K562 (cell line): ENCODE measurements around the gene ARMC2. TPM values are rescaled to one million over a fixed set of nuclear protein-coding genes. Genes with fewer than 3 reads are reported as not detected.
A peak's percentile ranks its signal among the peaks of the same experiment; 100 is the strongest.

Source experiments
- ATF1 ChIP-seq, 2 experiments: fragments of 450-650 bp in 1 of 2; IDR thresholded peaks; 2 replicates each; pipeline ENCODE4 v1.6.1; 2016; ENCODE audit warnings: missing compliant biosample characterization in 1 of 2, missing genetic modification characterization in 1 of 2
- FIP1L1 ChIP-seq: fragments of 200-400 bp; formaldehyde crosslinking; IDR thresholded peaks from 2 replicates; pipeline ENCODE4 v1.6.1; 2018; ENCODE audit warnings: mild to moderate bottlenecking, low read depth, low read length; ENCODE audit not compliant: poor library complexity, severe bottlenecking
- GABPB1 ChIP-seq: sonication (generic); formaldehyde crosslinking; IDR thresholded peaks from 2 replicates; pipeline ENCODE4 v1.8.0; 2022; ENCODE audit warnings: mild to moderate bottlenecking, missing genetic modification reagents
- KAT8 ChIP-seq: fragments of 450-650 bp; IDR thresholded peaks from 2 replicates; pipeline ENCODE4 v1.6.1; 2016; ENCODE audit warnings: low read depth, mild to moderate bottlenecking
- KLF1 ChIP-seq: fragments of 450-650 bp; IDR thresholded peaks from 2 replicates; pipeline ENCODE4 v1.6.1; 2016; ENCODE audit warnings: missing genetic modification characterization, missing compliant biosample characterization
- MAFK ChIP-seq: IDR thresholded peaks from 2 replicates; pipeline ENCODE4 v1.6.1; 2011; ENCODE audit warnings: low read length, improper control_type of control experiment
- MAZ ChIP-seq, 2 experiments: fragments of 450-650 bp in 1 of 2; sonication (generic) in 1 of 2; formaldehyde crosslinking; IDR thresholded peaks in 1 of 2; conservative IDR thresholded peaks in 1 of 2; 2 replicates each; pipeline versions ENCODE4 v1.4.0 to v1.5.0; 2020; ENCODE audit warnings: mild to moderate bottlenecking in 1 of 2, missing genetic modification reagents in 1 of 2
- NCOA6 ChIP-seq: fragments of 450-650 bp; IDR thresholded peaks from 2 replicates; pipeline ENCODE4 v1.6.1; 2017; ENCODE audit warnings: mild to moderate bottlenecking
- NFXL1 ChIP-seq: fragments of 450-650 bp; formaldehyde crosslinking; IDR thresholded peaks from 2 replicates; pipeline ENCODE4 v1.4.0; 2021; ENCODE audit warnings: mild to moderate bottlenecking
- POLR2B ChIP-seq: fragments of 450-650 bp; IDR thresholded peaks from 2 replicates; pipeline ENCODE4 v1.6.1; 2018; ENCODE audit warnings: low read depth; ENCODE audit not compliant: partially characterized antibody
- RB1 ChIP-seq: fragments of 450-650 bp; IDR thresholded peaks from 2 replicates; pipeline ENCODE4 v1.6.1; 2017; ENCODE audit warnings: low read depth, mild to moderate bottlenecking
- RBBP5 ChIP-seq: fragments of 200-600 bp; sonication (generic); IDR thresholded peaks from 2 replicates; pipeline ENCODE4 v1.6.1; 2012; ENCODE audit warnings: borderline replicate concordance, mild to moderate bottlenecking, low read length, control low read depth, inconsistent platforms; ENCODE audit not compliant: insufficient read depth, poor library complexity, severe bottlenecking
- SMC3 ChIP-seq: conservative IDR thresholded peaks from 2 replicates; pipeline ENCODE4 v1.6.1; 2011; ENCODE audit warnings: low read depth, low read length, improper control_type of control experiment; ENCODE audit not compliant: insufficient read depth
- ZFX ChIP-seq: sonication (generic); formaldehyde crosslinking; IDR thresholded peaks from 2 replicates; pipeline ENCODE4 v1.8.0; 2022; ENCODE audit warnings: mild to moderate bottlenecking, missing genetic modification reagents, moderate library complexity
- ZNF24 ChIP-seq: fragments of 450-650 bp; IDR thresholded peaks from 2 replicates; pipeline ENCODE4 v1.6.1; 2016
- polyA plus RNA-seq, 8 experiments: library from polyadenylated mRNA; depleted of rRNA in 4 of 8; stranded (reverse) in 5 of 8; unstranded in 3 of 8; fragments of >200 nt; fragmentation: Nextera tagmentation in 2 of 8; fragmentation: Illumina TruSeq in 1 of 8; extraction: Ambion mirVana in 2 of 8; extraction: Trizol in 1 of 8; gene quantifications; 2 replicates each; pipeline versions ENCODE4 v1.2.1 to v1.2.3, GENCODE V29; 2011 to 2014; ENCODE audit warnings: inconsistent platforms in 1 of 8, missing spikeins in 1 of 8
- total RNA-seq, 7 experiments: library from RNA; depleted of rRNA in 6 of 7; stranded (reverse); fragments of >200 nt in 6 of 7; fragmentation: Illumina TruSeq in 2 of 7; extraction: Trizol in 2 of 7; gene quantifications; 2 replicates each; pipeline versions ENCODE4 v1.2.1 to v1.2.3, GENCODE V29; 2011 to 2021; ENCODE audit warnings: low replicate concordance in 1 of 7
- TF ChIP-seq, protein P1 (sequence below): fragments of 450-650 bp; IDR thresholded peaks from 2 replicates; pipeline ENCODE4 v1.6.1; 2016
- TF ChIP-seq, protein P2 (sequence below): sonication (generic); formaldehyde crosslinking; IDR thresholded peaks from 2 replicates; pipeline ENCODE4 v1.8.0; 2023; ENCODE audit warnings: mild to moderate bottlenecking, missing genetic modification reagents
- TF ChIP-seq, protein P3 (sequence below): sonication (generic); formaldehyde crosslinking; IDR thresholded peaks from 2 replicates; pipeline ENCODE4 v1.8.0; 2022; ENCODE audit warnings: mild to moderate bottlenecking, missing genetic modification reagents
- TF ChIP-seq, protein P4 (sequence below): sonication (generic); IDR thresholded peaks from 2 replicates; pipeline ENCODE4 v1.6.1; 2016

Gene ARMC2
- total and polyA plus RNA-seq, 9 of the 15 experiments (the other 6 are each of a cell fraction or from before 2014, with no cell fraction given) = 0.14 to 3.0 (median 0.82) TPM

DNA sequence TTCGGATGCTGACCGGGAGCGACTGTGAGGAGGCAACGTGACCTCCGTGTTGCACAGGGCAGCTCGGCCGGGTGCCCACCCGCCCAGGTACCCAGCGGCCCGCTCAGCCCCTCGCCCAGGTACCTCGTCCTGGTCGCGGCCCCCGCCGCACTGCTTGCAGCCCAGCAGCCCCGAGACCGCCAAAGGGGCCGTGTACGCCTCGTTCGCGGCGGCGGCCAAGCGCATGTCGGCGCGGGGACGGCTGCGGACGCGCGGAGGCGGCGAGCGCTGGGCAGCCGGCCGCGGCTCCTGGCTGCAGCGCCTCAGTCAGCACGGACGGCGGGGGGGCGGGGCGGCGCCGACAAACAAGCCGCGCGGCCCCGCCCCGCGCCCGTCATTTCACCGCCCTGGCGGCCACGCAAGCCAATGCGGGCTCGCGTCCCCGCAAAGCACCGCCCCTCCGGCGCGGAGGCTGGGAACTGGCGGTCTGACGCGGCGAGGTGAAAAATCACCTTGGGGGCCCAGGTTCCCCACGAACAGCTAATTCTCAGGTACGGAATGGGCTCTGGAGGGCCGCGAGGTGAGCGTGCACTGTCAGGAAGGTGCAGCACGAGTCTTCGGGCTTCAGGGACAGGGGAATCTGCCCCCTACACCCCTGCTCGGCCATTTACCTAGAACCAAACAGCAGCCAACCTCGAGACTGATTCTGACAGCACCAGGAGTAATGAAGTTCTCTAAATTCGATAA, 161.2 kb downstream of the ARMC2 start (continued):
- TF ChIP-seq GABPB1 (CRISPR knock-in tag) (peak; percentile 71), RBBP5 (peak; percentile 78), ATF1 (CRISPR knock-in tag; IDR thresholded peaks at IDR 0.05) (no peak), ATF1 (tag; IDR thresholded peaks at IDR 0.05) (peak; percentile 75), KLF1 (tag) (no peak), NFXL1 (CRISPR knock-in tag) (no peak), MAZ (CRISPR knock-in tag; conservative IDR thresholded peaks at IDR 0.05 in 1 of 2, IDR thresholded peaks at IDR 0.05 in 1 of 2) (peak; percentile 48 to 59), NCOA6 (peak; percentile 59), ZFX (CRISPR knock-in tag) (peak; percentile 86), SMC3 (no peak), KAT8 (no peak), POLR2B (peak; percentile 58), RB1 (peak; percentile 78), FIP1L1 (peak; percentile 55), ZNF24 (no peak; the same call in 1 of the 2 replicates), MAFK (no peak)
- TF ChIP-seq, protein P1, sequence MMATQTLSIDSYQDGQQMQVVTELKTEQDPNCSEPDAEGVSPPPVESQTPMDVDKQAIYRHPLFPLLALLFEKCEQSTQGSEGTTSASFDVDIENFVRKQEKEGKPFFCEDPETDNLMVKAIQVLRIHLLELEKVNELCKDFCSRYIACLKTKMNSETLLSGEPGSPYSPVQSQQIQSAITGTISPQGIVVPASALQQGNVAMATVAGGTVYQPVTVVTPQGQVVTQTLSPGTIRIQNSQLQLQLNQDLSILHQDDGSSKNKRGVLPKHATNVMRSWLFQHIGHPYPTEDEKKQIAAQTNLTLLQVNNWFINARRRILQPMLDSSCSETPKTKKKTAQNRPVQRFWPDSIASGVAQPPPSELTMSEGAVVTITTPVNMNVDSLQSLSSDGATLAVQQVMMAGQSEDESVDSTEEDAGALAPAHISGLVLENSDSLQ = peak; percentile 99
- TF ChIP-seq, protein P2, sequence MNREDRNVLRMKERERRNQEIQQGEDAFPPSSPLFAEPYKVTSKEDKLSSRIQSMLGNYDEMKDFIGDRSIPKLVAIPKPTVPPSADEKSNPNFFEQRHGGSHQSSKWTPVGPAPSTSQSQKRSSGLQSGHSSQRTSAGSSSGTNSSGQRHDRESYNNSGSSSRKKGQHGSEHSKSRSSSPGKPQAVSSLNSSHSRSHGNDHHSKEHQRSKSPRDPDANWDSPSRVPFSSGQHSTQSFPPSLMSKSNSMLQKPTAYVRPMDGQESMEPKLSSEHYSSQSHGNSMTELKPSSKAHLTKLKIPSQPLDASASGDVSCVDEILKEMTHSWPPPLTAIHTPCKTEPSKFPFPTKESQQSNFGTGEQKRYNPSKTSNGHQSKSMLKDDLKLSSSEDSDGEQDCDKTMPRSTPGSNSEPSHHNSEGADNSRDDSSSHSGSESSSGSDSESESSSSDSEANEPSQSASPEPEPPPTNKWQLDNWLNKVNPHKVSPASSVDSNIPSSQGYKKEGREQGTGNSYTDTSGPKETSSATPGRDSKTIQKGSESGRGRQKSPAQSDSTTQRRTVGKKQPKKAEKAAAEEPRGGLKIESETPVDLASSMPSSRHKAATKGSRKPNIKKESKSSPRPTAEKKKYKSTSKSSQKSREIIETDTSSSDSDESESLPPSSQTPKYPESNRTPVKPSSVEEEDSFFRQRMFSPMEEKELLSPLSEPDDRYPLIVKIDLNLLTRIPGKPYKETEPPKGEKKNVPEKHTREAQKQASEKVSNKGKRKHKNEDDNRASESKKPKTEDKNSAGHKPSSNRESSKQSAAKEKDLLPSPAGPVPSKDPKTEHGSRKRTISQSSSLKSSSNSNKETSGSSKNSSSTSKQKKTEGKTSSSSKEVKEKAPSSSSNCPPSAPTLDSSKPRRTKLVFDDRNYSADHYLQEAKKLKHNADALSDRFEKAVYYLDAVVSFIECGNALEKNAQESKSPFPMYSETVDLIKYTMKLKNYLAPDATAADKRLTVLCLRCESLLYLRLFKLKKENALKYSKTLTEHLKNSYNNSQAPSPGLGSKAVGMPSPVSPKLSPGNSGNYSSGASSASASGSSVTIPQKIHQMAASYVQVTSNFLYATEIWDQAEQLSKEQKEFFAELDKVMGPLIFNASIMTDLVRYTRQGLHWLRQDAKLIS (CRISPR knock-in tag) = 0 out of 2 replicates have a peak, but pooled peaks have one; percentile 47
- TF ChIP-seq, protein P3, sequence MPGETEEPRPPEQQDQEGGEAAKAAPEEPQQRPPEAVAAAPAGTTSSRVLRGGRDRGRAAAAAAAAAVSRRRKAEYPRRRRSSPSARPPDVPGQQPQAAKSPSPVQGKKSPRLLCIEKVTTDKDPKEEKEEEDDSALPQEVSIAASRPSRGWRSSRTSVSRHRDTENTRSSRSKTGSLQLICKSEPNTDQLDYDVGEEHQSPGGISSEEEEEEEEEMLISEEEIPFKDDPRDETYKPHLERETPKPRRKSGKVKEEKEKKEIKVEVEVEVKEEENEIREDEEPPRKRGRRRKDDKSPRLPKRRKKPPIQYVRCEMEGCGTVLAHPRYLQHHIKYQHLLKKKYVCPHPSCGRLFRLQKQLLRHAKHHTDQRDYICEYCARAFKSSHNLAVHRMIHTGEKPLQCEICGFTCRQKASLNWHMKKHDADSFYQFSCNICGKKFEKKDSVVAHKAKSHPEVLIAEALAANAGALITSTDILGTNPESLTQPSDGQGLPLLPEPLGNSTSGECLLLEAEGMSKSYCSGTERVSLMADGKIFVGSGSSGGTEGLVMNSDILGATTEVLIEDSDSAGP (CRISPR knock-in tag) = no peak
- TF ChIP-seq, protein P4, sequence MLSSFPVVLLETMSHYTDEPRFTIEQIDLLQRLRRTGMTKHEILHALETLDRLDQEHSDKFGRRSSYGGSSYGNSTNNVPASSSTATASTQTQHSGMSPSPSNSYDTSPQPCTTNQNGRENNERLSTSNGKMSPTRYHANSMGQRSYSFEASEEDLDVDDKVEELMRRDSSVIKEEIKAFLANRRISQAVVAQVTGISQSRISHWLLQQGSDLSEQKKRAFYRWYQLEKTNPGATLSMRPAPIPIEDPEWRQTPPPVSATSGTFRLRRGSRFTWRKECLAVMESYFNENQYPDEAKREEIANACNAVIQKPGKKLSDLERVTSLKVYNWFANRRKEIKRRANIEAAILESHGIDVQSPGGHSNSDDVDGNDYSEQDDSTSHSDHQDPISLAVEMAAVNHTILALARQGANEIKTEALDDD = no peak
